Left ventricle myocardium inferior (tissue), 1 donor: ENCODE results near the gene FRY. TPM values are rescaled to one million over a fixed set of nuclear protein-coding genes. Genes with fewer than 3 reads are reported as not detected.
A peak's percentile ranks its signal among the peaks of the same experiment; 100 is the strongest.

ENCODE experiments used
- DNase-seq: peaks from one replicate; pipeline ENCODE4 v3.0.0-alpha.2; 2020
- H3K27ac ChIP-seq: fragments of 200-600 bp; replicated peaks from 2 replicates; pipeline ENCODE4 v1.8.0; 2021
- H3K27me3 ChIP-seq: fragments of 200-600 bp; 2 replicates; pipeline ENCODE4 v1.8.0; 2021; ENCODE audit warnings: low read depth
- H3K36me3 ChIP-seq: fragments of 200-600 bp; 2 replicates; pipeline ENCODE4 v1.8.0; 2021
- H3K4me1 ChIP-seq: fragments of 200-600 bp; 2 replicates; pipeline ENCODE4 v1.8.0; 2021
- H3K4me3 ChIP-seq: fragments of 200-600 bp; 2 replicates; pipeline ENCODE4 v1.8.0; 2021; ENCODE audit warnings: mild to moderate bottlenecking, moderate library complexity
- H3K9me3 ChIP-seq: fragments of 200-600 bp; replicated peaks from 2 replicates; pipeline ENCODE4 v1.8.0; 2021
- intact Hi-C: fragments of 100-400 bp; cut with micrococcal nuclease; formaldehyde crosslinking; loops from one replicate; pipeline ENCODE4 v1.11.0; 2022
- total RNA-seq: library from RNA; stranded (reverse); fragmentation: NEBNext Ultra II Directional; extraction: Animal tissue kit (Norgen Biotek cat#: 25700); gene quantifications from one replicate; pipeline ENCODE4 v1.2.1, GENCODE V29; 2021
- TF ChIP-seq, protein P1 (sequence below): fragments of 200-600 bp; IDR thresholded peaks from 2 replicates; pipeline ENCODE4 v1.8.0; 2021; ENCODE audit warnings: antibody characterized with exemption, mild to moderate bottlenecking, borderline replicate concordance
- donor health status: DM: no; HTN: yes; CAD: no; lungs with severe emphysema.

Gene FRY
- total RNA-seq, 1 donor from 2014 or later = 167 TPM

DNA sequence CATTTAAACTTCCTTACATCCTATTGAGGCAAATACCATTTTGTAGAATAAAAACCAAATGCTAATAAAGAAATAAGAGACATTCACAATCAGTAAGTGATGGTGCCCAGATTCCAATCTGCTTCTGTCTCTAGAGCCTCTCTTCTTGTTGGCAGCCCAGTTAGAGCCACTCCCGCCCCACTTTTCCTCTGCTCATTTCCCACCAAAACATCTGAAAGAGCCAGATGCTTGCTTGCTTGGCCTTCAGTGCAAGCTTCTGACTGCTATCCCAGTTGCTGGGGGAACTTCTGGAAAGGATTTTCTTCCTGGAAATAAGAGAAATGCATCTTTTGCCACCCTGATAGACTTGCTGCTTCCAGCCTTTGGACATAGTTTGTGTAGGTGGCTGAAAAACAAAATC is 12.9 kb downstream of the FRY start:
- H3K27ac ChIP-seq = no peak overlapping the region
- no peaks in the 10 kb centered on the region for H3K9me3 ChIP-seq
- no peaks in the 10 kb centered on the region for H3K36me3 ChIP-seq
- intact Hi-C loops = no loop called here
- H3K4me1 ChIP-seq = peaks cover 49% of the 10 kb centered on the region
- TF ChIP-seq, protein P1, sequence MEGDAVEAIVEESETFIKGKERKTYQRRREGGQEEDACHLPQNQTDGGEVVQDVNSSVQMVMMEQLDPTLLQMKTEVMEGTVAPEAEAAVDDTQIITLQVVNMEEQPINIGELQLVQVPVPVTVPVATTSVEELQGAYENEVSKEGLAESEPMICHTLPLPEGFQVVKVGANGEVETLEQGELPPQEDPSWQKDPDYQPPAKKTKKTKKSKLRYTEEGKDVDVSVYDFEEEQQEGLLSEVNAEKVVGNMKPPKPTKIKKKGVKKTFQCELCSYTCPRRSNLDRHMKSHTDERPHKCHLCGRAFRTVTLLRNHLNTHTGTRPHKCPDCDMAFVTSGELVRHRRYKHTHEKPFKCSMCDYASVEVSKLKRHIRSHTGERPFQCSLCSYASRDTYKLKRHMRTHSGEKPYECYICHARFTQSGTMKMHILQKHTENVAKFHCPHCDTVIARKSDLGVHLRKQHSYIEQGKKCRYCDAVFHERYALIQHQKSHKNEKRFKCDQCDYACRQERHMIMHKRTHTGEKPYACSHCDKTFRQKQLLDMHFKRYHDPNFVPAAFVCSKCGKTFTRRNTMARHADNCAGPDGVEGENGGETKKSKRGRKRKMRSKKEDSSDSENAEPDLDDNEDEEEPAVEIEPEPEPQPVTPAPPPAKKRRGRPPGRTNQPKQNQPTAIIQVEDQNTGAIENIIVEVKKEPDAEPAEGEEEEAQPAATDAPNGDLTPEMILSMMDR = no peak
- no peak overlapping the region for H3K4me3 ChIP-seq
- no peaks in the 10 kb centered on the region for H3K27me3 ChIP-seq
- DNase-seq = no peak

DNA sequence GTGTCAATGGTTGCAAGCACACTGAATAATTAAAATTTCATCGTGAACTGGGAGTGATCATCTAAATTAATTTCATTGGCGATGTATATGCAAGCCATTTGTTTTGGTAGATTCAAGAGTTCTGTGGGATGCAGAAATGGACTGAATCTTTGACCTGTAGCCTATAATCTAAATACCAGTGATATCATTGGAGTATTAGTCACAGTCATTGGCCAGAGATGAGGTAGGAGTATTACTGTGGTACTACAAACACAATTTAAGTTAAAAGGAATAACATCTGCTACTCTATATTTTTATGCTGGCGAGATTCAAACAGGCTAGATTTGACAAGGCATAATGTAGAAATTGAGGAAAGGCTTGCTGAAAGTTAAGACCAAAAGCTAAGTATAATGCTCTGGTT is 14.0 kb downstream of the FRY start:
- Histone ChIP-seq H3K36me3 (no peaks in the 10 kb centered on the region), H3K9me3 (no peaks in the 10 kb centered on the region), H3K4me1 (peaks cover 45% of the 10 kb centered on the region), H3K4me3 (no peak overlapping the region), H3K27ac (peak overlapping the region; percentile 64), H3K27me3 (no peaks in the 10 kb centered on the region)
- intact Hi-C loops = no loop called here
- TF ChIP-seq, protein P1 = no peak
- no peak for DNase-seq

DNA sequence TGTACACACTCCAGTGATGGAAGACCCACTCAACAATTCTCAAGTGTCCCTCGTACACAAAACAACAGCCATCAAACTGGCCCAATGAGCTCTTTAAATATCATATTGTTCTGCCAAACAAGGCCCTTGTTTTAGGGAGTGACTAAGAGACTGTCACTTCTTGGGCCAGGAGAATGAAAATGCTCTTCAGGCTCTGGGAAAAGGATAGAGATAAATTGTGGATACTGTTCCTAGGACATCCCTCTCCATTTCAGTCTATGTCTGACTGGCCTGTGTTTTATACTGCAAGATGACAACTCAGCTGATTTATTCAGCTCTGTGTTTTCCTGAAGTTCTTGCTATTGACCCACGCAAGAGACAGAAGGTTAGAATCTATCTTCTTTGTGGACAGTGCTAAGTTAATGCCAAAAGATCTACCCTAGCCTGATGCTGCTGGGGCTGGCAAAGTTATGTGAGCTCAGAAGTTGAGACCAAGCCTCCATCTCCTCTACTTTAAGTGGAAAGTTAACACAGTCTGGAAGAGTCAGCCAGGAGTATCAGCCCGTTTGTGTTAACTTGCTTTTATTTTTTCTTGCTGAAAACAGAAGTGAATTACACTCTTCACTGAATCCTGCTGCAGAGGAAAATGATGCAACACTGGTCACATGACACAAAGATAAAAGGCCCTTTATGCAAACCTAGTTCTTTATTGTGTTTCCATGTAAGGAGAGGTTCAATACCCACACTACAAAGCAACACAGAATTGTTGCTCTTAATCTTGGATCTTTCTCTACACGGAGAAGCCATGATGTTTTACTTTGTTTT is 14.6 kb downstream of the FRY start:
- Histone ChIP-seq H3K4me1 (peaks cover 45% of the 10 kb centered on the region), H3K36me3 (no peaks in the 10 kb centered on the region), H3K9me3 (no peaks in the 10 kb centered on the region), H3K27ac (peak overlapping the region; percentile 64), H3K4me3 (no peak overlapping the region), H3K27me3 (no peaks in the 10 kb centered on the region)
- TF ChIP-seq, protein P1 = no peak
- DNase-seq = no peak
- intact Hi-C loops = no loop called here

DNA sequence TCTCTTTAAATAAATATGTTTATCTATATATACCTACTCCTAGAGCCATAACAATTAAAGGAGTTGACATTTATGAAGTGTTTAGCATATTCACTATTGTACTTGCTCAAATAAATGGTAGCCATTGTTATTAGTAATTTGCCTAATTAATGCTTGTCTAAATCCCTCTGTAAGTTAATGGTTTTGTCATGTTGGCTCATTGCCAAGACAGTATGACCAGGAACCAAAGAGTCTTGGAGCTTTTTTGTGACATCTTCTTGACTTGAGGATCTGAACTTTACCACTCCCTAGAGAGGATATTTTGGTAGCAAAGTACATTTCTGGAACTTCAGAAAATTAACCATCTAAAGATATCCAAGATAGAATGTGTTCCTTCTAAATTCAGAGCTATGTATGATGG is 15.5 kb downstream of the FRY start:
- H3K27me3 ChIP-seq = no peaks in the 10 kb centered on the region
- no peaks in the 10 kb centered on the region for H3K9me3 ChIP-seq
- H3K4me3 ChIP-seq = no peak overlapping the region
- no peaks in the 10 kb centered on the region for H3K36me3 ChIP-seq
- TF ChIP-seq, protein P1 = no peak
- peaks cover 45% of the 10 kb centered on the region for H3K4me1 ChIP-seq
- intact Hi-C loops = no loop called here
- peak overlapping the region; percentile 64 for H3K27ac ChIP-seq
- no peak for DNase-seq

DNA sequence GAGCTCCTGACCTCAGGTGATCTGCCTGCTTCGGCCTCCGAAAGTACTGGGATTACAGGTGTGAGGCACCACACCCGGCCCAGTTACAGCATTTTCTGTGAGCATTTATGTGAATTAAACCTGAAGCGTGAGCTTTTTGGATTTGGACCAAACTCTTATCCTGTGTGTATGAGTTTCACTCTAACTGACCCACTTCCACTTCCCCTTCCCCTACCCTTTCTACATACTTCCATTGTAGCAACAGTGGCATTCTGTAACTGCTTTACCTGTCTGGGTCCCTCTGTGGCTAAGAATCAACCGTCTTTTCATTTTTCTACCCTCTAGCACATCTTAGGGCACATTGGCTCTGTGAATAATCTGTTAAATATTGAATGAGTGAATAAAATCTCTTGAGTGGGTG is 16.2 kb downstream of the FRY start:
- Histone ChIP-seq H3K4me3 (no peak overlapping the region), H3K27me3 (no peaks in the 10 kb centered on the region), H3K36me3 (no peaks in the 10 kb centered on the region), H3K9me3 (no peaks in the 10 kb centered on the region), H3K4me1 (peaks cover 45% of the 10 kb centered on the region), H3K27ac (peak overlapping the region; percentile 64)
- intact Hi-C loops = no loop called here
- TF ChIP-seq, protein P1 = no peak
- DNase-seq = no peak
